Testis (tissue), 2 donors: ENCODE measurements around the gene NBEA.

ENCODE experiments used
- CTCF ChIP-seq, 3 experiments: fragments of 450-650 bp in 2 of 3; fragments of 200-600 bp in 1 of 3; sonication (generic) in 1 of 3; IDR thresholded peaks; one replicate each; pipeline ENCODE4 v1.5.1; 2016 to 2019; ENCODE audit warnings: antibody characterized with exemption in 3 of 3, mild to moderate bottlenecking in 2 of 3, moderate library complexity in 1 of 3
- POLR2A ChIP-seq: fragments of 450-650 bp; IDR thresholded peaks from one replicate; pipeline ENCODE4 v1.6.1; 2017; ENCODE audit warnings: antibody characterized with exemption, mild to moderate bottlenecking, moderate library complexity

GRCh38 chr13:35449821-35450220 is 507.8 kb downstream of the NBEA start:
- TF ChIP-seq CTCF (IDR thresholded peaks at IDR 0.05) (no peak), POLR2A (no peak)
